Stimulated activated CD4-positive, alpha-beta T cell treated with anti-CD3 and anti-CD28 coated beads, Interleukin-1b, Interleukin-23, amount 100 ng/mL, for 24 hours (primary cell): ENCODE data around the gene MASP2.
"Not testable (repeated sequence)": the region's sequence is repeated elsewhere in the genome, so short reads cannot be mapped to it uniquely, and the experiment has no call there.

ENCODE experiments used
- DNase-seq, 4 experiments: peaks; one replicate each; pipeline ENCODE4 v3.0.0-alpha.2; 2020; ENCODE audit warnings: low read depth in 4 of 4, low spot score in 1 of 4

Gene MASP2

GRCh38 chr1:11039351-11040104, 7.5 kb downstream of the MASP2 start:
- DNase-seq, result no peak

DNA sequence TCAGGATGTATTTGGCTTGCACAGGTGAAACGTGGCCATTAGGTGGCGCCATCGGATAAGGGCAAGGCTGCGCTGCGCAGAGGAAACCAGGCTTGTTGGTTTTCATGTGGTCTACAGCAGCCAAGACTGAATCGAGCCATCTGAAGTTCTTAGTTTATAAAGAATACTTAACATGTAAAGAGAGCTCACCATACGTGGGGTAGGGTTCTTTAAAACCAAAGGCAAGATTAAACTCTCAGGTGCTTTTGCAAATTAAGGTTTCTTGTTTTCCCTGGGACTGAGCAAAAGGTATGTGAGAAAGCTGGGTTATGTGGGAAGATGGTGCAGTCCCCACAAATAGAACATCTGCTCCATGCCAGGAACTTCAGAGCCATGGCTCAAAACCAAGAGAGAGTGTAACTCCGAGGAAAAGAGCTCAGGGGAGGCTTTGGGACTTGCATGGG, 9.3 kb downstream of the MASP2 start:
- peak; percentile 78 to 90 (median 86) for DNase-seq

DNA sequence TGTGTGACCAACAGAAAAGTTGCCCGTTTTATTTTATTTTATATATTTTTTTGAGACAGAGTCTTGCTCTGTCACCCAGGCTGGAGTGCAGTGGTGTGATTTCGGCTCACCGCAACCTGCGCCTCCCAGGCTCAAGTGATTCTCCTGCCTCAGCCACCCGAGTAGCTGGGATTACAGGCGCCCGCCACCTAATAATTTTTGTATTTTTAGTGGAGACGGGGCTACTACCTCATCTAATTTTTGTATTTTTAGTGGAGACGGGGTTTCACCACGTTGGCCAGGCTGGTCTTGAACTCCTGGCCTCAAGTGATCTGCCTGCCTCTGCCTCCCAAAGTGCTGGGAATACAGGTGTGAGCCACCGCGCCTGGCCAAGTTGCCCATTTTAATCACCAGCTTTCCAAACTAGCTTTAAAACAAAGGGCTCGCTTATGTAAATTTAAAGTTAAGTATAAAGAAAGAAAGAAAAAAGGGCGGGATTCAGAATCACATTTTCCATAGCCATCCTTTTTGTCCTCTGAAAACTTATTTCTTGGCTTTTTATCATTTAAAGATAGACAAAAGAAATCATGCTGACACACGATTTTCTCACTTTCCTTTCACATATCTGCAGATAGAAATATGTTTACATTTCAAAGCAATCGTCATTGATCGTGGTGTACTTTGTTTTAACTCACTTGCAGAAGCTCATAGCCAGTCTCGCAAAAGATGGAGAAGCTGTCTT, 9.9 kb downstream of the MASP2 start:
- DNase-seq, result not testable (repeated sequence)

DNA sequence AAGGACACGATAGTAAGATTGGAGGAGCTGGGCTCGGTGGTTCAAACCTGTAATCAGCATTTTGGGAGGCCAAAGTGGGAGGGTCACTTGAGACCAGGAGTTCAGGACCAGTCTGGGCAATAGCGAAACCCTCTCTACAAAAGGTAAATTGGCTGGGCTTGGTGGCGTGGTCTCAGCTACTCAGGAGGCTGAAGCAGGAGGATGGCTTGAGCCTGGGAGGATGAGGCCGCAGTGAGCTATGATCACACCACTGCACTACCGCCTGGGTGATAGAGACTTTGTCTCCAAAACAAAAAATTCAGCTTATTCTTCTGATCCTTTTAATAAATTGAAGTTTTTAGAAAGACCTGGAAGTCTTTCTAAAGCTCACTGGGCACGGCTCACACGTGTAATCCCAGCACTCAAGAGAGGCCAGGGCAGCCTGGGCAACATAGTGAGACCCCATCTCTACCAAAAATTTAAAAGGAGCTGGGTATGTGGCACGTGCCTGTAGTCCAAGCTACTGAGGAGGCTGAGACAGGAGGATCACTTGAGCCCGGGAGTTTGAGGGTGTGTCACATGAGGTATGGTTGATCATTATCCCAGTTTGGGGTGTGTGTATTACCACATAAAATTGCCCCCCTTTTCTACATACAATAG, 15.3 kb downstream of the MASP2 start:
- no peak for DNase-seq

DNA sequence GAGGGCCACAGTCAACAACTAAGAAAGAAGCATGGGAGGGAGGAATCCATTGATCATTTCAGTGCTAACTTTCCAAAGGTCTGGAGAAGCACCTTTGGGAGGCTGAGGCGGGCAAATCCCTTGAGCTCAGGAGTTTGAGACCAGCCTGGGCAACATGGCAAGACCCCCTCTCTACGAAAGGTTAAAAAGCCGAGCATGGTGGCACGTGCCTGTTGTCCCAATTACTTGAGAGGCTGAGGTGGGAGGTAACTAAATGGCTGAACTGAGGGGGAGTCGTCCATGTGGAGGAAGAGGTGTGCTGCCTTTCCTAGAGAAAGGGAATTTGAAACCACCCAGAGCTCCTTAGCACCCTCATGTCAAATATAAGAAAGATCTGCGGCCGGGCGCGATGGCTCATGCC, 16.2 kb downstream of the MASP2 start:
- DNase-seq, result no peak

DNA sequence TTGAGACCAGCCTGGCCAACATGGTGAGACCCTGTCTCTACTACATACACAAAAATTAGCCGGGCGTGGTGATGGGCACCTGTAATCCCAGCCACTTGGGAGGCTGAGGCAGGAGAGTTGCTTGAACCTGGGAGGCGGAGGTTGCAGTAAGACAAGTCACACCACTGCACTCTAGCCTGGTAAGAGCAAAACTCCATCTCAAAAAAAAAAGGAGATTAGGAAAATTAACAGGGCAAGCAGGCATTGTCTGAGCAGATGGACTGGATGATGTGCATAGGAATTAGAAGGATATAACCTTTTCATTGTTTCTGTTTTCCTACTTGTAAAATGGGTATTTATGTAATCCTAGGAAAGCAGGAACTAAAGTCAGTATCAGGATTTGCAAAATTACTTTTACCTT, 19.0 kb downstream of the MASP2 start:
- DNase-seq, result no peak

DNA sequence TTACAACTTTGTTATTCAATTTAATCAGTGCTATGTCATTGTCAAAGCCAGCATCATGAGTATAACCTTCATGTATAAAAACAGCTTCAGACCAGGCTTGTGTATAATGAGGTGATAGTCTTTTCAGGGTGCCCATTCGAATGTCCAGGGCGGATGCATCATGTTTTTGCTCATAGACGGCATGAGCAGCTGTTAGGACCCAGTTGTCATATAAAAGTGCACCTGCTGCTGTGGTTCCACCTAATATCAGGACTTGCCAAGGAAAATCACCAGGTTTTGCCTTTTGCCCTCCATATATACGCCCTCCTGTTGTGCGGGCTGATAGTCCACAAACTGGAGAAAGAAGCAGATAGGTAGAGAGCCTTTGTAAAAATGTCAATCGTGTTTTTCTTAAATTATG, 19.7 kb downstream of the MASP2 start:
- DNase-seq, result no peak

- no peak for DNase-seq
Observed at GRCh38 chr1:11026903-11027302, 20.1 kb downstream of the MASP2 start.

GRCh38 chr1:11026052-11026451, 21.0 kb downstream of the MASP2 start:
- no peak for DNase-seq

- DNase-seq, result no peak
Observed at GRCh38 chr1:11025618-11026017, 21.4 kb downstream of the MASP2 start.

- DNase-seq, result no peak
Observed at GRCh38 chr1:11024874-11025203, 22.2 kb downstream of the MASP2 start.

GRCh38 chr1:11024154-11024873, 22.7 kb downstream of the MASP2 start:
- DNase-seq, result no peak

GRCh38 chr1:11023201-11023600, 23.8 kb downstream of the MASP2 start:
- no peak for DNase-seq

- no peak for DNase-seq
Observed at GRCh38 chr1:11019971-11020370, 27.1 kb downstream of the MASP2 start.

DNA sequence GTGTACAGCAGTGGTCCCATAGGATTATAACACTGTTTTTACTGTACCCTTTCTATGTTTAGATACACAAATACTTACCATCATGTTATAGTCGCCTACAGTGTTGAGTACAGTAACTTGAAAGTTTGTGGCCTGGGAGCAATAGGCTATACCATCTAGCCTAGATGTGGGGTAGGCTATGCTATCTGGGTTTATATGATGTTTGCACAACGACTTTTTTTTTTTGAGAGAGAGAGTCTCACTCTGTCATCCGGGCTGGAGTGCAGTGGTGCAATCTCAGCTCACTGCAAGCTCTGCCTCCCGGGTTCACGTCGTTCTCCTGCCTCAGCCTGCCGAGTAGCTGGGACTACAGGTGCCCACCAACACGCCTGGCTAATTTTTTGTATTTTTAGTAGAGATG, 27.7 kb downstream of the MASP2 start:
- DNase-seq, result not testable (repeated sequence)

DNA sequence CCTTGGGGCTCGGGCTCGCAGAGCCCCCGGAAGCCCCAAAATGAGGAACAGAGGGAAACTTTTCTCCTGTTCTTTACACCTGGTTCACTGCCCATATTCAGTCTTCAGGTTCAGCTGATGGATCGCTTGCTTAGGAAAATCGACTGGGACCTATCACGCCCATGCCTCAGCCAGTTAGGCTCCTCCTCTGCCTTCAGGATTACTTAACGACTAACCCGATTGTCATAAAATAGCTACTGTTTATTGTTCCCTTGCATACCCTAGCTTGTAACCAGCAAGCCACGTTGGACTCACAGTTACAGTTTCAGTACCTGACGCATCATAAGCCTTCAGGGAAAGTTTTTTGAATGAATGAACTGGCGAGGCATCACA, 33.9 kb downstream of the MASP2 start:
- DNase-seq, result no peak

DNA sequence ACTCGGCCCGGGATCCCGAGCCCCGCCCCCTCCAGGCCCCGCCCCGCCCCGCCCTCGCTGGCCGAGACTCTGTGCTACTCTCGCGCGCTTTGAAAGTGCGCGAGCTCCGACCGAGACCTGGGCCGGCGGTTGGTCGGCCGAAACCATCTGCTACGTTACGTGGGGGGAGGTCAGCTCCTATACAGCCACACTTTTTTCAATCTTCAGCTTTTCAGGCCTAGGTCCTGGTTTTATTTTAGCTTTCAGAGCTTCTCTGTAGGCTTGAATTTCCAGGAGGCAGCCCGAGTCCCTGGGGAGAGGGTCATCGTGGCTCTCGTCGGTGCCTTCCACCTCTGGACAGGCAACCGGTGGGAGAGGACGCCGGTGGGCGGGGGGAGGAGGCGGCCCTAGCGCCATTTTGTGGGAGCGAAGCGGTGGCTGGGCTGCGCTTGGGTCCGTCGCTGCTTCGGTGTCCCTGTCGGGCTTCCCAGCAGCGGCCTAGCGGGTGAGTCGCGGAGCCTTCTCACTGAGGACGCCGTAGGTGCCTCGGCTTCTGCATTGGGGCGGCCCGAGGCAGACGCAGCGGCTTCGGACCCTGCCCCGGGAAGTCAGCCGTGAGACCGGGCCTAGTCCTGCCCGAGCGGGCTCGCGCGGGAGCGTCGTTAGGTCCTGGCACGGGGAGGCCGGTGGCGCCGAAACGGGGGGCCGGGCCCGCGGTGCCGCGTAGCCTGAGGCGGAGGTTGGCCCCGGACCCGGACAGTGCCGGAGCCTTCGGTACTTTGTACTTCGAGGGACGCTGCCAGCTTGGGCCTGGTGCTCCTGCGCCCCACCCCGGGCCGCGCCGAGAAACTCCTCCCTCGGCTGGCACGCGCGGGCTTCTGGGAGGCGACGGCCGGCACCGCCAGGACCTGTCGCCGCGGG, 34.5 kb downstream of the MASP2 start, which contains the start of gene TARDBP:
Gene TARDBP (plus strand): TSS at position 395 of the 900 bp plus-strand sequence. CDS start 1,074 bp downstream, outside the sequence.
- peak; percentile 78 to 88 (median 83) for DNase-seq

DNA sequence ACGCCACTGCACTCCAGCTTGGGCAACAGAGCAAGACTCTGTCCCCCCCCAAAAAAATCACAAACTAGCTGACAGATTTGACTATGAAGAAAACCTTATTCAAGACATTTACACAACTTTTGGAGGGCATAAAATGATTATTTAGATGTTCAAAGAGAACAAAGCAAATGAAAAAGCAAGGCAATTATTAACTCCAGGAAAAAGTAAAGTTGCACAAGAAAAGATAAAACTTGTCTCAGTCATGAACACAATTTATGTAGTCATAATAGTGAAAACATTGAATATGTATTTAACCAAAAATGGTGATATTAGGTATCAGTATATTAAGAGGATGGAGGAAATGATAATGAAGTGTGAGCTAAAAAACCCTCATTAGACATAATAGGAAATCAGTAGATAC, 46.5 kb downstream of the MASP2 start:
- DNase-seq, result no peak

GRCh38 chr1:10996100-10996499, 50.9 kb downstream of the MASP2 start:
- no peak for DNase-seq

DNA sequence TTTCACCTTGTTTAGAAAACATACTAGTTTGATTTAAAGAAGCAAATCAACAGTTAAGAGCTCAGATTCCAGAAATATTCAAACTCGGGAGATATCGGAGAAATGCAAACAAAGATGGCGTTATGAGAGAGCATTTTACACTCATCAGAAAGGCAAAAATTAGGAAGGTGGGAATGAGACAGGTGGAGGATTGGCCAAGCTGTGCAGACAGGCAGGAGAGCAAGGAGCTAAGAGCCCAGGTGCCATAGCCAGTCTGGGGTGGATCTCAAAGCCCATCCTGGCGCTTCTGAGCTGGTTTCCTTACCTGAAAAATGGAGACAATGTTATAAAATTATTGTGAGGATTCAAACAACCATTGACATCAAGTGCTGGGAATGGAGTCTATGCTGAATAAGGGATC, 54.2 kb downstream of the MASP2 start:
- DNase-seq, result no peak
